NT2/D1 (cell line): ENCODE data around the gene HES4.

Experiments
- SUZ12 ChIP-seq: IDR thresholded peaks from 2 replicates; pipeline ENCODE4 v1.6.1; 2011; ENCODE audit not compliant: insufficient read length, insufficient read depth; ENCODE audit errors: extremely low read depth
- YY1 ChIP-seq: IDR thresholded peaks from 2 replicates; pipeline ENCODE4 v1.6.1; 2011; ENCODE audit not compliant: insufficient read length, insufficient read depth
- ZNF274 ChIP-seq: IDR thresholded peaks from 2 replicates; pipeline ENCODE4 v1.6.1; 2011; ENCODE audit warnings: mild to moderate bottlenecking, low read depth, low read length

DNA sequence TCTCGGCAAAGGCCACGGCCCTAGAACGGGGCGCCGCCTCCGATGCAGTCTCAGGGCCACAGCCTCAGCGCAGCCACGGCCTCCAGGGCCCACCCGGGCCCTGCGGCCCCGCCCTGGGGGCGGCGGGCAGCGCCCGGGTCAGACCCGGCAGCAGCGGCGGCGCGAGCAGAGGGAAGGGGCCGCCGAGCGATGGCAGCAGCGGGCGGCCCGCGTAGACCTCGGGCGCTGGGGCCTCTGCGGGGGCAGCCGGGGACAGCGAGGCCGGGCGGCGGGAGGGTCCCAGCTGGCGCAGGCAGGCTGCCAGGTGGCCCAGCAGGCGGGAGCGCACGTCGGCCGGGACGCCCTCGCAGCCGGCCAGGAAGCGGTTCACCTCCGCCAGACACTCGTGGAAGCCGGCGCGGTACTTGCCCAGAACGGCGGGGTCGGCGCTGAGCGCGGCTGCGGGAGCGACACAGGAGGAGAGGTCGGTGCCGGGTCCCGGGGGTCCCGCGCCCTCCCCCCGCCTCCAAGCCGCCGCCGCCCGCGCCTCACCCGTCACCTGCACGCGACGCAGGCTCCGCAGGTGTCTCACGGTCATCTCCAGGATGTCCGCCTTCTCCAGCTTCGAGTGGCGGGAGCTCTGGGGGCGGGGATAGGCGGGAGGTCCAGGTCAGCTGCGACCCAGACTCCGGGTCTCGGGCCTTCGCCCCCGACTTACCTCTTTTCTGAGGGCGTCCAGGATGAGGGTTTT lies 737 bp downstream of the HES4 start:
- TF ChIP-seq YY1 (no peak), ZNF274 (no peak), SUZ12 (no peak)
